HG02938 (cell line): ENCODE results near the gene SSTR3.
A peak's percentile ranks its signal among the peaks of the same experiment; 100 is the strongest.
"Not testable (repeated sequence)": the region's sequence is repeated elsewhere in the genome, so short reads cannot be mapped to it uniquely, and the experiment has no call there.

ENCODE experiments used
- ATAC-seq: cut with Tn5 transposase; IDR thresholded peaks from one replicate; pipeline ENCODE4 v1.9.1; 2021; ENCODE audit warnings: mild to moderate bottlenecking, moderate library complexity; ENCODE audit not compliant: unreplicated experiment

The SSTR3 gene

DNA sequence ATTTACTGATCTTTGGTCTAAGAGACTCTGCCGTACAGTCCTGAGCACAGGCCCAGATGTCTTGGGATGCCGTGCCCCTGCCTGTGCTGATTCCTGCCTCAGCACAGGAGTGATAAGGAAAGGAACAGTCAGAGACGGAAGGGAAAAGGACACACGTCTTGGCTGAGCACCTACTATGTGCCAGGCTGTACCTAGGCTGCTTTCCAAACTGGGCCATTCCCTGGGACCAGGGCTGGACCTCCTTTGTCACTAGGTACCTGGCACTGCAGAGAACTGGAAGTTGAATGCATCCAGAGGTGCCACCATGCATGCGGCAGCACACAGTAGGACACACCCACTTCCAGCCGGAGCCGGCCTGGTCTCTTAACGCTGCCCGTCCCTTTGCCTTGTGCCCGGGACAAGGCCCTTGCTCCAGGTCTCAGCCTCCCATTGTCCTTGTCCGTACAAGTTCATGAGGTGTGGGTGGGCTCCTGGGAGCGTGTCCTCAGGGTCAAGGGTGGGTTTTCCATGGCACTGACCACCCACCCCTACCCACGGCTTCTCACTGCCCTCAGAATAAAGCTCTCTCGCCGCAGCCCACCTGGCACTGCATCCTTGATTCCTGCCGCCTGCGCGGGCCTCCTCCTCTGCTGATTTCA, 1.1 kb upstream of the SSTR3 start:
- no peak for ATAC-seq

DNA sequence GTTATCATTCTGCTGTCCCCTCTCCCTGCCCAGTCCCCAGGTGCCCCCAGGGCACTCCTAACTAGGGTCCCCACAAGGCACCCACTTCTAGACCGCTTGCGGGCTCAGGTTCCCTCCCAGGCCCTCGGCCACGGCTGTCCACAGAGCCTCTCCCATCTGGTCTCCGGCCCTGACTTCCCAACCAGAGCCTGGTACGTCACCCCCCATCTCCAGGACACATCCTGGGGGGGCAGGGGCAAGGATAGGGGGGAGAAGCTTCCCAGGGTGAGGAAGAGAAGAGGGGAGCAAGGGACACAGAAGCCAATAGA, 457 bp downstream of the SSTR3 start:
- no peak for ATAC-seq

DNA sequence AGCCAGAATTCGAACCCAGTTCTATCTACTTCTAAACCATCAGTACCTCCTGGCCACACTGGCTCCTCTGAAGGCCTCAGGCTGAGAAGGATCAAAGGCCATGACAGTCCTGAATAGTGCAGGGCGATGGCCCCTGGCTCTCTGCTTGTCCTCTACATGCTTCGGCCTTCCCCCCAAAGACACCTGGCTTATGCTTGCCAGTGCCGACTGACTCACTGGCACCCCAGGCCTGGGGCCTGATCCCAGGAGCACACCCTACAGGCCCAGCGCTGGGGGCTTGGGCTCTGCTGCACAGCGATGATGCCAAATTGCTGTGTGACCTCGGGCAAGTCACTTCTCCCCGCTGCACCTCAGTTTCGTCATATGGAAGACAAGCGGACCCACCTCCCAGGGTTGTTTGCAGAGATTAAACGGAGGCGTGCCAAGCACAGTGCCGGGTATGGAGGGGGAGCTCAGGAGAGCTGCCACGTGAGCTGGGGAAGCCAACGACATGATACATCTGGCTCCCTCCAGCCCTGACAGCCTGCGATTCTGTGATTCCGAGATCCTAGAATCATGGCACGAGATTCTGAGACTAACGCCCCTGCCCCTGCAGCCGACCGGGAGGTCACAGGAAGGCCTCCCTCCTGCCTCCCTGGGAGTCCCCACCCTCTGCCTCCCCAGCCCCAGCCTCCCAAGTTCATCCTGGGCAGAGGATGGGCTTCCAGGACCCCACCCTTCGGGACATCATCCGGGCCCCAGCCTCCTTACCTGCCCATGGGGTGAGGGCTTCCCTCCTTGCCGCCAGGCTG, 1.0 kb downstream of the SSTR3 start:
- no peak for ATAC-seq

DNA sequence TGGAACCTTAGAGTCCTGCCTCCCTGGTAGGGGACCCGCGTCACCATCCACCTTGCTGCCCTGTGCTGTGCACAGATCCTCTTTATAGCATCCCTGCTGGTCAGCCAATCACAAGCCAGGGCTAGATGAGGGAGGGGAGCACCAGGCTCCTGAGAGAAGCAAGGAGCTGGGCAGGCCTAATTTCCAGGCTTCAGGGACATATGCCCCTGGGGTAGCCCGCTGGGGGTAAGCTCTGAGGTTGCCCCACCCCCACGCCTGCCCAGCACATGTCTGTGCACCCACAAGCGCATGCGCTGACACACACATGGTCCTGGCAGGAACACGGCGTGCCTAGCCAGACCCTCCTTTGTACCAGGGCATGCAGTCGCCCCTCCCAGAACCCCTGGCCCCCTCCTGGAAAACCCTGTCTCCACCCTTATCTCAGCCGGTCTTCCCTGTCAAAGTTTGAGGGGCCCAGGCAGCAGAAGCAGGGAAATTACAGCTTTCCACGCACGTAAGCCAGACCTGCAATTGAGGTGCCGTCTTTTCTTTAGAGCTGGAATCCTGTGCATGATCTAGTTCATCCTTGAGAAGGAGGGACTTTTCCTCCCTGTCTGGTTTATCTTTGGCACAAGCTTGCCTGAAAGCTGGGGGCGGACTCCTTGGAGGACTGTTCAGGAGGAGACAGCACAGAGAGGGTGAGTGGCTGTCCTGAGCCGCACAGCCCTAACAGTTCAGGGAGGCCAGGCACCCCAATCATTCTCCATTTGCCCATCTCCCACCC, 2.1 kb downstream of the SSTR3 start:
- ATAC-seq: no peak

DNA sequence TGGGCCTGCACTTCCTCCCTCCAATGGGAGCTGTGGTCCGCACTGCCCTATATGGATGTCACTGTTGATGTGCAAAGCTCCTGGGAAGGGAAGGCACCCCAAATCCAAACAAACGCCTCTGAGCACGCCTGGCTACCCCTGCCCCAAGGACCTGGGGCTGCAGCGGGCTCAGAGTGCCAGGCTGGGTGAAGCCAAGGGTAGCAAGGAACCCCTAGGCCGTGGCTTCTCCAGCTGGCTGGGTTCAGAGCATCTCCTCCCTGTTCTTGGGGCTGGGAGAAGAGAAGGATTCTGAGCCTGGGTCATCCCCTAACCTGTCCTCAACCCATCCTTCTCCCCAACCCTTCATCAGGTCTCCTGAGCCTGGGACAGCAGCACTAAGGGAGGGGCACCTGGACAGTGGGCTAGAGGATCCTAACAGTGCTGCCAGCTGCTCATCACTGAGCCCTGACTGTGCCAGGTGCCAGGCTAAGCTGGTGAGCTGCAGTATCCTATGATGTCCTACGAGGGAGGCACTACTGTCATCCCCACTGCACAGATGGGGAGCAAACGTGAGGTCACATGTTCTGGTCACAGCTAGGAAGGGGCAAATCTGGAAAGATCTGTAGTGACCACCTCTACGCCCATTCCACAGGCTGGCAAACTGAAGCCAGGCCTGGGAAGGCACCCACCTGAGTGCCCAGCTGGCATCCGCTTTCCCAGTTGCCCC, 3.0 kb downstream of the SSTR3 start:
- no peak for ATAC-seq

DNA sequence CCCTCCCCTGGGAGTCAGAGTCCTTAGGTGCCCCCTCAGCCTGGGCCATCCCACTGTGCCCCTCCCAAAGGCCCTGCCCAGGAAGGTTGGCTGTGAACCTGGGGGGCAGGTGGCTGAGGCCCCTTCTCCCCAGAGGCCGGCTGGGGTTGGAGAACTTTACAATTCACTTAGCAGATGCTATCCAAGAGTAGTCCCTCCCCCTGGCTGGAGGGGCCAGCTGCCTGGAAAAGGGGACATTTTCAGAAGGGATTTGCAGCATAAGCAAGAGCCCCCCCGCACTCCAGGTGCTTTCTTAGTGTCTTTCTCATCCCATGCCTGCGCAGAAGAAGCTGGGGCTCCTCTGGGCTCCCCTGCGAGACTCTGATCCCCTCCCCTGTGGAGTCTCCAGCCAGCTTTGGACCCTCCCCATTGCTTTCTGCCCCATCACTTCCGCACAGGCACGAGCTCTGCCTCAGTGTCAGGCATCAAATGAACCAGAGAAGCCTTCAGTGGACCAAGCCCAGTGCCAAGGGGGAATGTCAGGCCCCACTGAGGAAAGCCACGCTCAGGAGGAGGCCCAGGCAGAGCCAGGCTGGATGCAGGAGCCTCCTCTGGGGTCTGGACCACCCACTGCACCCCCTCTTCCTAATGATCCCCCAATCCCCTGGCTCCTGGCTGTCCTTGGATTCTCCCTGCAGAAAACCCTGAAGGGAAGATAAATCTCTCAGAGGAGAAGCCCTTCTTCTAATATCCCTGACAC, 3.7 kb downstream of the SSTR3 start:
- no peak for ATAC-seq

DNA sequence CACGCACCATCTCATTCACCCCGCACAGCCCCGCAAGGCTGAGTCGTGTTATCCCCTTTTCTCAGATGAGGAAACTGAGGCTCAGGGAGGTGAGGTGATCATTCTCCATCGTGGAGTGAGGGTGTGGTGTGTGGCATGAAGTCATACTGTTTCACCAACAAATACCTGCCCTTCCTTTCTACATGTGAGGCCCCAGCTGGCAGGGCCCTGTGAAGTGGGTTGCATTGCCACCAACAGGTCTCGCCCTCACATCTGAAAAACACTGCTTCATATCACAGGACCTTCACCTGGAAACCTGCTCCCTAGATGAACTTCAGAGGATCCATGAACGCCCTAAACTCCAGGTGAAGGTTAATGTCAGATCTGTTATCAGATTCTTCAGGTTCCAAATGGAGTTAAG, 4.3 kb downstream of the SSTR3 start:
- ATAC-seq: no peak

DNA sequence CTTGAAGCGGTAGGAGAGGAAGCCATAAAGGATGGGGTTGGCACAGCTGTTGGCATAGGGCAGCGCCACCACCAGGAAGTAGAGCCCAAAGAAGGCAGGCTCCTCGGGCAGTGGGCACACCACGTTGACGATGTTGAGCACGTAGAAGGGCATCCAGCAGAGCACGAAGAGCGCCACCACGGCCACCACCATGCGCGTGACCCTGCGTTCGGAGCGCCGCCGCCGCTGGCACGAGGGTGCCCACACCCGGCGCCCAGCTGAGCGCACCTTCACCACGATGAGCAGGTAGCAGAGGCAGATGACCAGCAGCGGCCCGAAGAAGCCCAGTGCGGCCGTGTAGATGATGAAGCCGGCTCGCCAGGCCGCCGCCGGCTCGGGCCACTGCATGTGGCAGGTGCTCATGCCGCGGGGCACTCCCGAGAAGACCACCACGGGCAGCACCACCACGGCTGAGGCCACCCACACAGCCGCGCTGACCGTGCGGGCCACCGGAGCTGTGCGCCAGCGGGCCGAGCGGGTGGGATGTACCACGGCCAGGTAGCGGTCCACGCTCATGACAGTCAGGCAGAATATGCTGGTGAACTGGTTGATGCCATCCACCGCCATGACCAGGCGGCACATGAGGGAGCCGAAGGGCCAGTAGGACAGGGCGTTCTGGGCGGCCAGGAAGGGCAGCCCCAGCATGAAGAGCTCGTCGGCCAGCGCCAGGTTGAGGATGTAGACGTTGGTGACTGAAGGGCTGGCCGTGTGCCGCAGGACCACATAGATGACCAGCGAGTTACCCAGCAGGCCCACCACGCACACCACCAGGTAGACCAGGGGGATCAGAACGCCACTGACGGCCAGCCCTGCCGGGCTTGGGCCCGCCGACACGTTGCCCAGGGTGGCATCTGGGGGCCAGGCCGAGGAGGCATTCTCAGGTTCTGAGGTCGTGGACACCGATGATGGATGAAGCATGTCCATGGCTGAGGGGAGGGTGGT, 5.1 kb downstream of the SSTR3 start:
- no peak for ATAC-seq

DNA sequence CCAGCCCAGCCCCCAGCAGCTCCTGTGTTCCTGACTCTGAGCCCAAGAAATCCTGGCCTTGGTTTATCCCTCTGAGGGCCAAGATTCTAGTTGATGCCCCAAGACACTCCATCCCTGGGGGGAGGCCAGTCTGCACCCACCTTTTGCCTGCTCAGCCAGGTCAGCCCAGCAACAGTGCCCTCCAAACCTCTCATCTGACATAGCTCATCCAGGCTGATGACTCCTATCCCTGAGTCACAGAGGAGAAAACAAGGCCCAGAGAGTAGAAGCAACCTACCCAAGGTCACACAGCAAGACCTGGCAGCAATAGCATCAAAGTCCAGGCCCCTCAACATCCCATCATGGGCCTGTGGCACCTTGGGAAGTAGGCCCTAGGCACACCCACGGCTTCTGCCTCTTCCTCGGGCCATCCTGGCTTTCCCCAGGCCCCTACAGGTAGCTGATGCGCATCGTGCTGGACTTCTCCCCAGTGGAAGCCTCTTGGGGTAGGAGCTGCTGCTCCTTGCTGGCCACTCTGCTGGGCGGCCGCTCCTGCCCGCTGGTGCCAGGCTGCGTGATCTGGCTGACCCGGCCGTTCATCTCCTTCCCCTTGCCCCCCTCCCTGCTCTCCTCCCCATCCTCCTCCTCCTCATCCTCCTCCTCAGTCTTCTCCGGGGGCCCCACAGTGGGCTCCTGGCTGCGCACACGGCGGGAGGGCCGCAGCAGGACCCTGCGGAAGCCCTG, 6.0 kb downstream of the SSTR3 start:
- no peak for ATAC-seq

DNA sequence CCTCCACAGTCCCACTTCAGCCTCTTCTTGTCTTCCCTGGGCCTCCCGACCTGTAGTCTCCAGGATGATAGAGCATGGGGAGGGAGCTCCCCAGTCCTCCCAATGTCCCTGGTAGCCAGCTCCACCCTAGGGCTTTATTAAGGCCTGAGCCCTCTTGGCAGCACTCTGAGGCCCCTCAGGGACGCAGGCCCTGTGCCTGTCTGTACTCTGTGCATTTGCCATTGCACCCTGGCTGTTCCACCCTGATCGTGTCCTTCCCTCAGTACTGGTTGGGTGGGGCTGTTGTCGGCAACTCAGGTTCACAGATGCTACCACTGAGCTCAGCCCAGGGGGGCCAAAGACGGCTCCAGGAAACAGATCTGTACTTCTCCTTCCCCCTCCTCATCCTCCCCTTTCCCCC, 7.2 kb downstream of the SSTR3 start:
- no peak for ATAC-seq

DNA sequence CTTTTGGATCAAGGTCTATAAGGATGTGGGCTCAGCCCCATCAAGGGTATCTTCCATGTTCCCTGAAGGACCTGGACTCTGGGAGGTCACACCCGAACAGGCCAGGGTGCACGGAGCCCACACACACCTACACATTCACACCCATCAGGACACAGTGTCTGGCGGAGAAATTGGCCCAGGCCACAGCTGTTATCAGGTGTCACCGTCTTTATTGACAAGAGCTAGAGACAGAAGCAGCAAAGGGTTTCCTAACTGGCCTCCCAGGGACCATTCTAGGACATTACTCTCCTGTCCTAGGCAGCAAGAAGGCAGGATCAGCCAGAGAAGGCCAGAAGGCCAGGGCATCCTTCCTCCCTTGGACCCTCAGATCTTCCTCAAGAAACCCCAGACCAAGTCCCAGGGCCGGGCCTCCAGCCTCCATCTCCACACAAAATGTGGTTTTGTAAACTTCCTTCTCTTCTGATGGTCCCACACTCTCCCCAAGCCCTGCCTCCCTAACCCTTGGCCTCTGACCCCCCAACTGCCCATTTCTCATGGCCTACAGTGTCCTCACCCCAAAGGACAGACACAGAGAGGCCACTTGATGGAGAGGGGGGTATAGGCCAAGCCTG, 8.1 kb downstream of the SSTR3 start:
- no peak for ATAC-seq

DNA sequence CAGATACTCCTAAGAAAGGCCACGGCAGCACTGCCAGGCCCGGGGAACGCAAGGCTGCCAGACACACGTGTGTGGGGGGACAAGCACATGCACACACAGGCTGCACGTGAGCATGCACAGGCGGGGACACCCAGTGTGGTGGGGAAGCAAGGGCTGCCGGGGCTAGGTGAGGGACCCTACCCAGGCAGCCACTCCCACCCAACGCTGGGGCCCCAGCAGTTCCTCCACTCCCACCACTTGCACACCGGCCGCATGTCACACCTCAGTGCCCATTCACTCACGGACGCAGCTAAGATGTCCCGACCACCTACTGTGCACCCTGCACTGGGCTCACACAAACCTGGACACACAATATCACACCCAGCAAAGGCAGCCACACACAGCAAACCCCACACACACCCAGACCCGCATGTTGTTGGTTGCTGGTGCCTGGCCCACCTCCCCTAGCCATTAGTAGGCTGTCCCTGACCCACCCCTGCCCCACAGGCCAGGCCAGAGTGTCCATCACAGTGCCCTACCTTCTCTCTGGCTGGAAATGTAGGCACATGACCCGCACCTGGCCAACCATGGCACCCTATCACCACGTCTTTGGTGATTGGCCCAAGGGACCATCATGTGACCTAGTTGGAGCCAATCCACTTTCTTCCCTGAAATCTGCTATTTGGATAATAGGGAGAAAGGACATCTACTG, 8.8 kb downstream of the SSTR3 start:
- no peak for ATAC-seq

DNA sequence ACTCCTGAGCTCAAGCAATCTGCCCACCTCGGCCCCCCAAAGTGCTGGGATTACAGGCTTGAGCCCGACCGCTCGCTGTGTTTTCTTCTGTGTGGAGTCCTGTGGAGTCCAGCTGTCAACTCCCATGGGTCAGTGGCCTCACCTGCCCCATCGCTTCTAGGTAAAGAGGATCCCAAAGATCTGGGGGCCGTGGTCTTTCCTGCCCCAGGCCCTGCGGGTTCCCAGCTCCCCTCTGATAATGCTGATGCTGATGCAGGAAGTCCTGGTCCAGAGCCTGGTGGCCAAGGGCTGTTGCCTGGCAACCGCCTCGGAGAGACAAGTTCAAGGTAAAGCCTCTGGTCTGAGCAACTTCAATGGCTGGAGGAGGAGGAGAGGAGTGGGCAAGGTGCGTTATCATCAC, 9.6 kb downstream of the SSTR3 start:
- ATAC-seq: no peak

DNA sequence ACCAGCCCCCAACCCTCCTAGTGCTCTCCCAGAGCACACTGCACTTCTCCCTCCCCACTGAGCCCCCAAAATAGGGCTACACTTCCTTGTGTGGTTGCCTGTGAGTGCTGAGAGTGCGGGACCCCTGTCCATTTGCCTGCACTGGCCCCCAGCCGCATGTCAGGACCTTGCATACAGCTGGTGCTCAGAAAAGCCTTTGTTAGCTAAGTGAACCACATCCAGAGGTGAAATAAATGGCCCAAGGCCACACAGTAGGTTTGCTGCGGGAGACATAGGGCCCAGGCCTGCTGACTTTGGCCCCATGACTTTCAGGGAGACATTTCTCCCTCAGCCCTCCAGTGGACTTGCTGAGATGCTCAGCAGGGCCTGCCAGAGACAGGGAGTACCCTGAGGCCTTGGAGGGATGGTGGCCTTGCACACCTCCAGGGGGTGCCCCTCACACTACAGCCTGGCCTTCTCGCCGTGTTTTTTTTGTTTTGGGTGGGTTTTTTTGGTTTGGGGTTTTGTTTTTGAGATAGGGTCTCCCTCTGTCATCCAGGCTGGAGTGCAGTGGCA, 10.2 kb downstream of the SSTR3 start:
- no peak for ATAC-seq

DNA sequence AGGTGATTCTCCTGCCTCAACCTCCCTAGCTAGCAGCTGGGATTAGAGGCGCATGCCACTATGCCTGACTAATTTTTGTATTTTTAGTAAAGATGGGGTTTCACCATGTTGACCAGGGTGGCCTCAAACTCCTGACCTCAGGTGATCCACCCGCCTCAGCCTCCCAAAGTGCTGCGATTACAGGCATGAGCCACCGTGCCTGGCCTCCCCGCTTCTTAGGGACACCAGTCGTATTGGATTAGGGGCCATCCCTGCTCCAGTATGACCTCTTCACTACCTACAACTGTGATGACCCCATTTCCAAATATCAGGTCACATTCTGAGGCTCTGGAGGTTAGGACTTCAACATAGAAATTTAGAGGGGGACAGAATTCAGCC, 10.8 kb downstream of the SSTR3 start:
- ATAC-seq: not testable (repeated sequence)

DNA sequence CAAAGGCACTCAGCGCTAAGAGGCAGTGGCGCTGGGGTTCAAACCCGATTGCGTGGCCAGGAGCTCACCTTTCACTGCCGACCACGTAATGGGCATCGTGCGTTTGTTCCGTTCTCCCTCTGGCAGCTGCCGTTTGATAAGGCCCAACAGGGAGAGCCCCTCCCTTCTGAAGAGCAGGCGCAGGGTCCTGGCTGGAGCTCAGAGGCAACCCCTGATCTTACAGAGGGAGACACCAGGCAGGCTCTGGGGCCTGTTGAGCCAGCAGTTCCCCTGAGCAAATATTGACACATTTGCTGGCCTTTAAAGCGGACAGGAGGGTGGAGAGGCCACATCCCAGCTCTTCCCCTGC, 12.5 kb downstream of the SSTR3 start:
- ATAC-seq: no peak

DNA sequence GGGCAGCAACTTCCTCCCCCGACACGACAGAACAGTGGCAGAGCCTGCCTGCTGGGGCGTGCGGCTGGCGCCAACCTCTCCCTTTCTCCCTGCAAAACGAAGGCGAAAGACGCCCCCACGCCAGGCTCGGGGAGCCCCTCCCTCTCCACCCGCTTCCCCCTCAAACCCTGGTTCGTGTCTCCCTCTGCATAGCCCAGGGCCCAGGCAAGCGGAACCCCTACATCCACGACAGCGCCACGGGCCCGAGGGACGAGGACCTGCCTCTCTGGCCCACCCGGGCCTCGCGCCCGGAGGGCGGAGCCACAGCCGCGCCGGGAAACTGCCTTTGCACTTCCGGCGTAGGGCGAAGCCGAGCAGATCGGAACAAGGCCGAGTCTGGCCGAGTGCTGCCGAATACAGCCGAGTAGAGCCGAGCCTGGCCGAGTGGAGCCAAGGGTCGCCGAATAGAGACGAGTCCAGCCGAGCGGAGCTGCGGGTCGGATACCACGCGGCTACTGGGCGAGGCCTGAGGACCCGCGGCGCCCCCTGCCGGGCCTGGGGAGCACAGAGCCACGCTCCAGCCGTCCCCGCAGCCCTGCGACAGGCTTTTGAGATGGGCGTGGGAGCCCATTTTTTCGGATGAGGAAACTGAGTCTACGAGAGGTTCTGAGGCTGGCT, 13.0 kb downstream of the SSTR3 start:
- ATAC-seq: peak; percentile 87
